Right ventricle myocardium inferior (tissue), 1 donor: Measurements from ENCODE around the gene SOWAHA. TPM values are rescaled to one million over a fixed set of nuclear protein-coding genes. Genes with fewer than 3 reads are reported as not detected.
A peak's percentile ranks its signal among the peaks of the same experiment; 100 is the strongest.
"Not testable (repeated sequence)": the region's sequence is repeated elsewhere in the genome, so short reads cannot be mapped to it uniquely, and the experiment has no call there.

Source experiments
- ATAC-seq: fragments of 200-7000 bp; cut with Tn5 transposase; one replicate; pipeline ENCODE4 v1.9.1; 2020; ENCODE audit warnings: mild to moderate bottlenecking, moderate library complexity
- DNase-seq: peaks from one replicate; pipeline ENCODE4 v3.0.0; 2021; ENCODE audit errors: missing footprints
- intact Hi-C: fragments of 100-400 bp; cut with DNase I; formaldehyde crosslinking; loops from one replicate; pipeline ENCODE4 v1.11.0; 2022
- total RNA-seq: library from RNA; stranded (reverse); fragmentation: NEBNext Ultra II Directional; extraction: Animal tissue kit (Norgen Biotek cat#: 25700); gene quantifications from one replicate; pipeline ENCODE4 v1.2.1, GENCODE V29; 2021
- donor health status: DM: no; HTN: yes; CAD: no; lungs with severe emphysema.

Gene SOWAHA
- total RNA-seq, 1 donor from 2014 or later, result 0.27 TPM

GRCh38 chr5:132800545-132800944 lies 12.6 kb upstream of the SOWAHA start:
- intact Hi-C loops, result no loop called here
- DNase-seq, result no peak
- ATAC-seq, result no peak

- no peak for ATAC-seq
- no peak for DNase-seq
- intact Hi-C loops, result no loop called here
These were observed 10.9 kb upstream of the SOWAHA start for GRCh38 chr5:132802044-132802684.

DNA sequence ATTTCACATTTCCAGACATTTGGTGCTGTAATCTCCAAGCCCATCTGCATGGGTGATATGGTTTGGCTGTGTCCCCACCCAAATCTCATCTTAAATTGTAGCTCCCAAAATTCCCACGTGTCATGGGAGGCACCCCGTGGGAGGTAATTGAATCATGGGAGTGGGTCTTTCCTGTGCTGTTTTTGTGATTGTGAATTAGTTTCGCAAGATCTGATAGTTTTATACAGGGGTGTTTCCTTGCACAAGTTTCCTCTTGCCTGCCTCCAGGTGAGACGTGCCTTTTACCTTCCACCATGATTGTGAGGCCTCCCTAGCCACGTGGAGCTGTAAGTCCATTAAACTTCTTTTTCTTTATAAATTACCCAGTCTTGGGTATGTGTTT lies 10.4 kb upstream of the SOWAHA start:
- intact Hi-C loops, DNase-seq, ATAC-seq: not testable (repeated sequence)

DNA sequence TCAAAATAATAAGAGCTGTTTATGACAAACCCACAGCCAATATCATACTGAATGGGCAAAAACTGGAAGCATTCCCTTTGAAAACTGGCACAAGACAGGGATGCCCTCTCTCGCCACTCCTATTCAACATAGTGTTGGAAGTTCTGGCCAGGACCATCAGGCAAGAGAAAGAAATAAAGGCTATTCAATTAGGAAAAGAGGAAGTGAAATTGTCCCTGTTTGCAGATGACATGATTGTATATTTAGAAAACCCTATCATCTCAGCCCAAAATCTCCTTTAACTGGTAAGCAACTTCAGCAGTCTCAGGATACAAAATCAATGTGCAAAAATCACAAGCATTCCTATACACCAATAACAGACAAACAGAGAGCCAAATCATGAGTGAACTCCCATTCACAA lies 8.9 kb upstream of the SOWAHA start:
- intact Hi-C loops, result not testable (repeated sequence)

DNA sequence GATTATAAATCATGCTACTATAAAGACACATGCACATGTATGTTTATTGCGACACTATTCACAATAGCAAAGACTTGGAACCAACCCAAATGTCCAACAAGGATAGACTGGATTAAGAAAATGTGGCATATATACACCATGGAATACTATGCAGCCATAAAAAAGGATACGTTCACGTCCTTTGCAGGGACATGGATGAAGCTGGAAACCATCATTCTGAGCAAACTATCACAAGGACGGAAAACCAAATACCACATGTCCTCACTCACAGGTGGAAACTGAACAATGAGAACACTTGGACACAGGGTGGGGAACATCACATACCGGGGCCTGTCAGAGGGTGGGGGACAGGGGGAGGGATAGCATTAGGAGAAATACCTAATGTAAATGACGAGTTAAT lies 7.2 kb upstream of the SOWAHA start:
- ATAC-seq, intact Hi-C loops, DNase-seq: not testable (repeated sequence)

More for the DNA sequence above, 8.9 kb upstream of the SOWAHA start:
- not testable (repeated sequence) for DNase-seq, ATAC-seq

- intact Hi-C loops, ATAC-seq: not testable (repeated sequence)
These were observed 6.3 kb upstream of the SOWAHA start for GRCh38 chr5:132806804-132807162.

DNA sequence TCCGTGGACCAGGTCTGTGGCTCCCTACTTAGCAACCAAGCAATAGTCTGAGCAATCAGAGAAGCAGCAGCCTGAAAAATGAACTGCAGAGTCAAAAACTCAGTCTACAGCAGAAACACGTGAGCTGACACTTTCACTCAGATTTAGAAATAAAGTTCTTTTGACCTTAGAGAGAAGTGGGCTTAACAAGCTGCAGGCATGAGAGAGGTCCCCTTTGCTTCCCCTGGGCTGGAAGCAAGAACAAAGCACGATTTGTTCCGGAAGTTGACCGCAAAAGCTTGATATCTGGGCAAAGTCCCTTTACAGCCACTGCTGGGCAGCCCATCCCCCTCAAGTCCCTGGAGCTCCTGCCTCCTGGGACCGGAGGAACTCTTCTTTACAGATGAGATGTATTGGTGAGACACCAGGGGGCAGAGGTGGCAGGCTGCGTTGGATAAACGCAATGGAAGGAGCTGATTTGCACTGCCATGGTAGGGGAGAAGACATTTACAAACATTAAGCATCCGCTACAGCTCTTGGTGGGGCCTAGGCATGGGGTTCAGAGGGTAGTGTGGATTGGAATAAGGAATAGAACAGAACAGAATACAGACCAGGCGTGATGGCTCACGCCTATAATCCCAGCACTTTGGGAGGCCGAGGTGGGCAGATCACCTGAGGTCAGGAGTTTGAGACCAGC lies 5.8 kb upstream of the SOWAHA start:
- DNase-seq, result no peak
- no peak for ATAC-seq
- intact Hi-C loops, result no loop called here

More at GRCh38 chr5:132806804-132807162, 6.3 kb upstream of the SOWAHA start:
- not testable (repeated sequence) for DNase-seq

DNA sequence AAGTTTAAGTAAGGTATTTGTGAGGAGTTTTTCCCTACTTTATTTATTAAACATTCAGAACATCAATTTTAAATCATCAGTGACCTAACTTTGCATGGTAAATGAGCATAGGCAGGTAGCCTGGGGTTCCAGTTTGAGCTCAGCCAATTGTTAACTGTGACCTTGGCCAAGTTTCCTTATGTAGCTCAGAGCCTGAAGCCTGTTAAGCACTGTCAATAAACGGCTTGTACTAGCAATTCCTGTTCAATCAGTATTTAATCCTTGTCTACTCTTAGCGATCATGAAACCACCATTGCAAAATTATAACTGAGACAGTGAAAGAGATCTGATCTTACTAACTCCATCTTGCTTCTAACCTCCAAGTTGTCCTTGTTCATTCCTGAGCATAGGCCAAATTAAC lies 4.7 kb upstream of the SOWAHA start:
- DNase-seq, result no peak
- intact Hi-C loops, result no loop called here
- no peak for ATAC-seq

GRCh38 chr5:132808866-132809265 lies 4.2 kb upstream of the SOWAHA start:
- DNase-seq (no peak), ATAC-seq (no peak)
- intact Hi-C loops, result no loop called here

DNA sequence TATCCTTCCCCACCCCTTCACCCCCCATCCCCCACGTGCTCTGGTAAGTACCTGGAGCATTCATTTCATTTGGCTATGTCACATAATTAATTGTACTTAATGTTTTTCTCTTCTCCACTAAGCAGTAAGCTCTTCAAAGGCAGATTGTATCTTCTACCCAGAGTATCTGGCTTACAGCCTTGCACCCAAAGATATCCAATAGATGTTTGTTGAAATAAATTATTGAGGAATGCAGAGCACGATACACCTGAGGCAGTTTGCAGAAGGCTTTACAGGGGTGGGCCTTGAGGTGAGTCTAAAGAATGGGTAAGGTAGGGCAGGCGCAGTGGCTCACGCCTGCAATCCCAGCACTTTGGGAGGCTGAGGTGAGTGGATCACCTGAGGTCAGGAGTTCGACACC lies 2.5 kb upstream of the SOWAHA start:
- intact Hi-C loops, result no loop called here
- ATAC-seq, result no peak
- no peak for DNase-seq

DNA sequence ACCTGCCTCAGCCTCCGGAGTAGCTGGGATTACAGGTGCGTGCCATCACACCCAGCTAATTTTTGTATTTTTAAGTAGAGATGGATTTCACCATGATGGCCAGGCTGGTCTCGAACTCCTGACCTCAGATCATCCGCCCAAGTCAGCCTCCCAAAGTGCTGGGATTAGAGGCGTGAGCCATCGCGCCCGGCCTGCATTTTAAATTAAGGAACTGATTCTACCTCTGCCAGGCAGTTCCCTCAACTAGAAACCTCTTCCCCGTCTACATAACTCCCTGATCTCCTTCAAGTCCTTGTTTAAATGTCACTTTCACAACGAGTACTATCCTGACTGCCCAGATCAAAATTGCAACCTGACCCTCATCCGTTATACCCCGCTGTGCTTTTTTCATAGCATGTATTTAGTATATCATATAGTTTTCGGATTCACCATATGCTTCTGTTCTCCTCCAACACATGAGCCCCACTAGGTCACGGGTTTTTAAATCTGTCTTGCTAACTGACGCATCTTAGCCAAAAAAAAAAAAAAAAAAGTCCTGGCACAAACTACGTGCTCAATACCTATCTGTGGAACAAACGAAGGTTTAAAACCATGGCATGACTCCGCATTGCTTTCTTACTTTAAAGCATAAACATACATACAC lies 858 bp upstream of the SOWAHA start:
- ATAC-seq, result no peak
- intact Hi-C loops, result no loop called here
- DNase-seq, result no peak

DNA sequence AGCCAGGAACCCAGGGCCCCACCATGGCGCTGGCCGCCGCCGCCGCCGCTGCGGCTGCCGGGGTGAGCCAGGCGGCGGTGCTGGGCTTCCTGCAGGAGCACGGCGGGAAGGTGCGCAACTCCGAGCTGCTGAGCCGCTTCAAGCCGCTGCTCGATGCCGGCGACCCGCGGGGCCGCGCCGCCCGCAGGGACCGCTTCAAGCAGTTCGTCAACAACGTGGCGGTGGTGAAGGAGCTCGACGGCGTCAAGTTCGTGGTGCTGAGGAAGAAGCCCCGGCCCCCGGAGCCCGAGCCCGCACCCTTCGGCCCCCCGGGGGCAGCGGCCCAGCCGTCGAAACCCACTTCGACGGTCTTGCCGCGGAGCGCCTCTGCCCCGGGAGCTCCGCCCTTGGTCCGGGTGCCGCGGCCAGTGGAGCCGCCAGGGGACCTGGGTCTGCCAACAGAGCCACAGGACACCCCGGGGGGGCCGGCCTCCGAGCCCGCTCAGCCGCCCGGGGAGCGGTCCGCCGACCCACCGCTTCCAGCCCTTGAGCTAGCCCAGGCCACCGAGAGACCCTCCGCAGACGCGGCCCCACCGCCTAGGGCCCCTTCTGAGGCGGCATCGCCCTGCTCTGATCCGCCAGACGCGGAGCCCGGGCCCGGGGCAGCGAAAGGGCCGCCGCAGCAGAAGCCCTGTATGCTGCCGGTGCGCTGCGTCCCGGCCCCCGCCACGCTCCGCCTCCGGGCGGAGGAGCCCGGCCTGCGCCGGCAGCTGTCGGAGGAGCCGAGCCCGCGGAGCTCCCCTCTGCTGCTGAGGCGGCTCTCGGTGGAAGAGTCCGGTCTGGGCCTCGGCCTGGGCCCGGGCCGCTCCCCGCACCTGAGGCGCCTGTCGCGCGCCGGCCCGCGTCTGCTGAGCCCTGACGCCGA lies 749 bp downstream of the SOWAHA start:
- intact Hi-C loops, result no loop called here
- DNase-seq (no peak), ATAC-seq (peak; percentile 71)

- ATAC-seq (peak; percentile 20), DNase-seq (no peak)
- intact Hi-C loops, result loop anchor here (5.0 kb wide), 2 partner anchors 37 to 287 kb away; partner anchors contain the start of gene SEPTIN8
These were observed 1.6 kb downstream of the SOWAHA start for GRCh38 chr5:132814503-132815294.

GRCh38 chr5:132815454-132815853 lies 2.4 kb downstream of the SOWAHA start:
- ATAC-seq (no peak), DNase-seq (no peak)
- intact Hi-C loops, result loop anchor here (5.0 kb wide), 2 partner anchors 38 to 288 kb away; partner anchors contain the start of gene SEPTIN8

- intact Hi-C loops, result loop anchor here (5.0 kb wide), 2 partner anchors 39 to 289 kb away; partner anchors contain the start of gene SEPTIN8
- DNase-seq (no peak), ATAC-seq (no peak)
These were observed 3.0 kb downstream of the SOWAHA start for GRCh38 chr5:132816083-132816482.

DNA sequence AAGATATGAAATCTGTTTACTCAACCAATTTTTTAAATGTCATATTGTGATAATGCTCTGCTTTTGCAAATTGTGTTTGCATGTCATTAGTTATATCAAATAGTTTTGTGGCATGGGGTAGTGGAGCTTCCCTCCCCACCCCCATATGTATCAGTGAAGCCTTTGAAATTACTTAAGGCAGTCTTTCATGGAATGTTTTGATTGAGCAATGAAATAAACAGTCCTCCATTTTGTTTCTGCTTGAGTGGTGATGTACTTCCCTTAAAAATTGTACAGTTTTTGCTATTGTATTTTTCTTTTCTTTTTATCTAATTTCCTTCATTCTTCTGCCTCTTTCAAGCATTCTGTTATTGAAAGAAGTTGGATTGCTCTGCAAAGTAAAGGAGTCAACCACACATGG lies 3.5 kb downstream of the SOWAHA start:
- DNase-seq (no peak), ATAC-seq (no peak)
- intact Hi-C loops, result loop anchor here (5.0 kb wide), 2 partner anchors 39 to 289 kb away; partner anchors contain the start of gene SEPTIN8

DNA sequence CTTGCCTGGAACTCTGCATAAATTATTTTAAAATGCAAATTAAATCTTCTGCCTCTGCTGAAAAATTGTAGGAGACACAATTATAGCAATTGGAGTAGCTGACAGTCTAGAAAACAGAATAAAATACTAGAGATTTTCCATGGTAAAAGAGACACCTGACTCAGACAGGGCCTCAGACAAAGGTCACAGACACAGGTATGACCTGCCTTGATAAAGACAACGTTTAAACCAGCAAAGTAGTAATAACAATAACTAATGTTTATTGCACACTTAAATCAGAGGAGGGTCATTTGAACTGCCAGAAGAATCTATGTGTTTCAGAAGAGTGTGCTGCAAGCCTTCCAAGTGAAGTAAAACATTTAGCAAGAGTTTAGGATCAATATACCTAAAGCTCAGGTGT lies 3.9 kb downstream of the SOWAHA start:
- DNase-seq (no peak), ATAC-seq (no peak)
- intact Hi-C loops, result loop anchor here (5.0 kb wide), 2 partner anchors 40 to 290 kb away; partner anchors contain the start of gene SEPTIN8

GRCh38 chr5:132819468-132819867 lies 6.4 kb downstream of the SOWAHA start:
- ATAC-seq (no peak), DNase-seq (no peak)
- intact Hi-C loops, result loop anchor here (5.0 kb wide), 2 partner anchors 42 to 292 kb away; partner anchors contain the start of gene SEPTIN8
